CD4-positive, alpha-beta T cell treated with Interleukin-15 for 1 hour (primary cell): ENCODE measurements around the gene REEP2.

Experiments used
- DNase-seq: peaks from one replicate; pipeline ENCODE4 v3.0.0-alpha.2; 2020

Gene REEP2

GRCh38 chr5:138449501-138450239, 10.8 kb downstream of the REEP2 start:
- DNase-seq, result peak; percentile 65

DNA sequence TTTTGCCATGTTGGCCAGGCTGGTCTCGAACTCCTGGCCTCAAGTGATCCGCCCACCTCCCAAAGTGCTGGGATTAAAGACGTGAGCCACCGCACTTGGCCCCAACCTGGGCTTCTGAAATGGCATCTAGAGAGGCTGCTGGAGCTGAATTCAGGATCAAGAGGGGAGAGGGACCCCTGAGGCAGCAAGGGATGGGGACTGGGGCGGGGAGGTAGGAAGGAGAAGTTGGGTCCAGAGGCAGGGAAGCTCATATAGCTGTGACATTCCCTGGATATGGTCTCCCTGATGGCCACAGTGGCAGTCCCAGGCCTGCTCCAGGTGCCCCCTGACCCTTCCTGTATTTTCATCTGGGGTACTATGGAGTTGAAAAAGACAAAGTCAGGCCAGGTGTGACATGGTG, 12.1 kb downstream of the REEP2 start:
- no peak for DNase-seq

- DNase-seq, result no peak
These were observed 13.9 kb downstream of the REEP2 start for GRCh38 chr5:138452720-138453119.

GRCh38 chr5:138453590-138453989, 14.7 kb downstream of the REEP2 start:
- no peak for DNase-seq

- DNase-seq, result no peak
These were observed 15.3 kb downstream of the REEP2 start for GRCh38 chr5:138454121-138454520.

DNA sequence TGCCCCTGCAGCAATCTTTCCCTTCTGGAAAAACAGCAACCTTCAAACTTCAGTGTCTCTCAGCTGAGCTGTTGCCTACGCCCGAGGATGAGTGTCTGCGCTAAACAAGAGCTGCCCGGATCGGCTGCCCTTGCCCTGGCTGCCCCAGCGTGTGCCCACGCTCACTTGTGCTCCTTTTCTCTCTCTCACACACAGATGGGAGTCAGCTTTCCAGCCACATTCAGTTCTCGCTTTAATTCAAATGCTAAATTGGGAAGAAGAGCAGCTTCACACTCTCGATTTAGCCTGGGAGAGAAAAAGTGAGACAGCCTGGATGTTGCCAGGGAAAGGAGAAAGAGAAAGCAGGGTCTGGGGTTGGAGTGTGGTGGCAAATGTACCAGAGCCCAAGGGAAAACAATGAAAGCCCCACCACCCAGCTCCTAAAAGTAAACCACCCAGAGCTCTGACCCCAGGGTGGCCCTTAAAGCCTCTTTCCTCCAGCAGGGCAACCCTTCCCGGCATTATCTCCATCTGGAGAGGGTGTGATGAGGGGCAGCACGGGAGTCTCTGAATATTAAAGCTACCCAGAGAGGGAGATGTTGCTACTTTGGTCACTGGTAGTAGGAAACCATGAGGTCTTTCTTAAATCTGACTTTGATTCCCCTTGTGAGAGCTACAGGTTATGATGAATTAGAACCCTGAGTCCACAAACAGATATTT, 16.5 kb downstream of the REEP2 start:
- DNase-seq, result no peak

DNA sequence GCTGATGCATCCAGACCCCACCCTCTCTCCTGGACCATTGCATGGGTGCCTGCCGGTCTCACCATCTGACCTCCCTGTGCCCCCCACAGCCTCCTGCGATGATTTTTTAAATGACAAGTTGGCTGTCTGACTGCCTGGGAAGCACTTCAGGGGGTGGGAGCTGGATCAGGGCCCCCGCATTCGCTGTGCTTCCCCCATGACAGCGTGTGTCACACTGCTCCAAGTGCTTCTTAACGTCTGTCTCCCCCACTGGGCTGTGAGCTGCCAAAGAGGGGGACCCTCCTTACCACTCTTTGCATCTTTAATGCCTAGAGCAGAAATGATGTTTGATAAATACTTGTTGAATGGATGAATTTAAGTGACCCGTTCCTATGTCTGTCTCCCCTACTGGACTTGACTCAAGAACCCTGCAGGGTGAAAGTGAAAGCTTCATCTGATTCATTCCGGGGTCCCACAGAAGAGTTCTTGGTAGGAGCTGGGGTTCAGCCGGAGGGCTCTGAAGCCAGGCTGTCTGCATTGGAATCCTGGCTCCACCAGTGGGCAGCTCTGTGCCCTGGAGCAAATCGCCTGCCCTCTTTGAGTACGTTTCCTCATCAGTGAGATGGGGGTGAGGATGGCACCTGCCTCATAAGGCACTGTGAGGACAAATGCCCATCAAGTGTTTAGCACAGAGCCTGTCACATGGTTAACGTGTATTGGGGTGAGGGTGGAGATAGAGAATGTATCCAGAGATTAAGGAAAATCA, 18.8 kb downstream of the REEP2 start:
- DNase-seq, result no peak

GRCh38 chr5:138458384-138458783, 19.5 kb downstream of the REEP2 start:
- DNase-seq, result no peak

DNA sequence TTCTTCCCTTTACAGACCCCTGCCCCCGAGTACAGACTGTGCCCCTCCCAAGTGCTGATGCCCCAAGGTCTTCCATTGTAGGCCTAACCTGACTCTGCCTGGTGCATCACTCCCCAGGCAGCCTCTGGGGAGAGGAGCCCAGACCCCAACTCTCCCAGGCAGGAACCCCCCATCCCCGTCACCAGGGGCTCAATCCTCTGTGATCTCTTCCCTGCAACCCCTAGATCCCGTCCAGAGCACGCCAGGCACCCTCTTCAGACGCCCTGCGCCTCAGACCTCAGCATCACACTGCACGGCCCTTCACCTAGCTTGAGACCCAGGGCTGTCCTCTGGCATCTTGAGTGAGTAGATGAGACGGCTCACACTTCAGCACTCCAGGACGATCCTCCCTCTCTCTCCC, 20.0 kb downstream of the REEP2 start:
- no peak for DNase-seq

- DNase-seq, result peak; percentile 83
These were observed 20.6 kb downstream of the REEP2 start for GRCh38 chr5:138459311-138459933.

GRCh38 chr5:138460032-138460693, 21.3 kb downstream of the REEP2 start:
- DNase-seq, result no peak

DNA sequence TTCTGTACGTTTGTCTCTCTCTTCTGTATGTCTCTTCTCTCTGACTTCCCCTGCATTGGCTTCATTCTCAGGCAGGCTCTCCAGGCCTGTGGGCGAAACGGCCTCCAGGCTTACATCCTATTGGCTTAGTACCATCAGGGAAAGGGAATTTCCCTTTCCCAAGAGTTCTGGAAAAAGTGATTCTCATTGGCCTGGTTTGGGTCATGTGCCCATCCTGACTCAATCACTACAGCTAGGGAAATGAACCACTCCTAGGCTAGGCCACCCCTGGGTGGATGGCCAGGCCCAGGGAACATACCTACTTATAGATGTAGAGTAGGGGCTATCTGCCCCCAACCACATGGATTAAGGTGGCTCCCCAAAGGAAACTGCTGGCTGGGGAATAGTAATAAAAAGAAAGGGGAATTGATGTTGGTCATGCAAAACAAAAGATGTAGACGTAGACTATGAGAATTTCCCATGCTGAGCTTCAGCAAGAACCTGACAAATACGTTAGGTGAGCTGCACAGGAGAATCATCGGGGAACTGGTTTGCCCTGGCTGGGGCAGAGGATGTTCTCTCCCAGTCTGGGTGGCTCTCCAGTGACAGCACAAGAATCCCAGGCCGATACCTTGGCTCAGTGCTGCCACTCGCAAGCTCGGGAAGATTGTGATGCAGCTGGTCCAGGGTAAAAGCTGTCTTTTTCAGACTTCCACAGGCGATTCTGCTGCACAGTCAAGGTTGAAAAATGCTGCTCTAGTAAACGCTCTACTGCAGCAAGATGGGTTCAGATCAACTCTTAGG, 22.7 kb downstream of the REEP2 start:
- no peak for DNase-seq

GRCh38 chr5:138463419-138464007, 24.7 kb downstream of the REEP2 start:
- DNase-seq, result no peak

DNA sequence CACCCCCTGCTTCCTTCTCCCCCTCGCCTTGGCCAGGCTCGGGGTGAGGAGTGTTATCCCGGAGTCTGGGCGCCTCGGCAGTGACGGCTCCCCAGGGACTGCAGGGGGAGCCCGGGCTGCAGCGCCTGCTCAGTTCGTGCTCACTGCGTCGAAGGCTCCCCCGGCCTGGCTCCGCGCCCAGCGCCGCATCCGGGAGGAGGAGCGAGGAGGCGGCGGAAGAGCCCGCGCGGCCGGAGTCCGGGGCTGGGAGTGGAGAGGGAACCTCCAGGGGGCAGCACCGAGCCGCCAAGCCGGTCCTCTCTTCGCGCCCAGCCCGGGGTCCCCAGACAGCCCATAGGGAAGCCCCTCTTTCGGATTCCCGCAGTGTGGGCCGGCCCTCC, 25.1 kb downstream of the REEP2 start:
- DNase-seq, result peak; percentile 94

GRCh38 chr5:138464388-138465260, 25.8 kb downstream of the REEP2 start:
- DNase-seq, result peak; percentile 96

- DNase-seq, result peak; percentile 96
These were observed 26.6 kb downstream of the REEP2 start, which contains the start of gene EGR1 for GRCh38 chr5:138465261-138466124. Gene EGR1 (plus strand): TSS chr5:138465479. CDS start chr5:138465762, 283 bp downstream.

GRCh38 chr5:138466125-138466899, 27.5 kb downstream of the REEP2 start:
- DNase-seq, result no peak

DNA sequence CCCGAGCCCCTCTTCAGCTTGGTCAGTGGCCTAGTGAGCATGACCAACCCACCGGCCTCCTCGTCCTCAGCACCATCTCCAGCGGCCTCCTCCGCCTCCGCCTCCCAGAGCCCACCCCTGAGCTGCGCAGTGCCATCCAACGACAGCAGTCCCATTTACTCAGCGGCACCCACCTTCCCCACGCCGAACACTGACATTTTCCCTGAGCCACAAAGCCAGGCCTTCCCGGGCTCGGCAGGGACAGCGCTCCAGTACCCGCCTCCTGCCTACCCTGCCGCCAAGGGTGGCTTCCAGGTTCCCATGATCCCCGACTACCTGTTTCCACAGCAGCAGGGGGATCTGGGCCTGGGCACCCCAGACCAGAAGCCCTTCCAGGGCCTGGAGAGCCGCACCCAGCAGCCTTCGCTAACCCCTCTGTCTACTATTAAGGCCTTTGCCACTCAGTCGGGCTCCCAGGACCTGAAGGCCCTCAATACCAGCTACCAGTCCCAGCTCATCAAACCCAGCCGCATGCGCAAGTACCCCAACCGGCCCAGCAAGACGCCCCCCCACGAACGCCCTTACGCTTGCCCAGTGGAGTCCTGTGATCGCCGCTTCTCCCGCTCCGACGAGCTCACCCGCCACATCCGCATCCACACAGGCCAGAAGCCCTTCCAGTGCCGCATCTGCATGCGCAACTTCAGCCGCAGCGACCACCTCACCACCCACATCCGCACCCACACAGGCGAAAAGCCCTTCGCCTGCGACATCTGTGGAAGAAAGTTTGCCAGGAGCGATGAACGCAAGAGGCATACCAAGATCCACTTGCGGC, 28.2 kb downstream of the REEP2 start:
- DNase-seq, result no peak
